Ishikawa (cell line): ENCODE data around the gene MRPS11.

Experiments used
- CEBPB ChIP-seq: IDR thresholded peaks from 2 replicates; pipeline ENCODE4 v1.6.1; 2012
- CREB1 ChIP-seq: IDR thresholded peaks from 2 replicates; pipeline ENCODE4 v1.6.1; 2012; ENCODE audit warnings: low read depth
- EGR1 ChIP-seq: IDR thresholded peaks from 2 replicates; pipeline ENCODE4 v1.6.1; 2012
- EP300 ChIP-seq: IDR thresholded peaks from 2 replicates; pipeline ENCODE4 v1.6.1; 2012; ENCODE audit warnings: borderline replicate concordance
- FOXM1 ChIP-seq: IDR thresholded peaks from 2 replicates; pipeline ENCODE4 v1.6.1; 2012; ENCODE audit warnings: low read depth, borderline replicate concordance
- NFIC ChIP-seq: IDR thresholded peaks from 2 replicates; pipeline ENCODE4 v1.6.1; 2012
- RAD21 ChIP-seq: IDR thresholded peaks from 2 replicates; pipeline ENCODE4 v1.6.1; 2012; ENCODE audit warnings: low read depth
- TAF1 ChIP-seq: IDR thresholded peaks from 2 replicates; pipeline ENCODE4 v1.6.1; 2012; ENCODE audit warnings: low read depth, mild to moderate bottlenecking
- TCF12 ChIP-seq: IDR thresholded peaks from 2 replicates; pipeline ENCODE4 v1.6.1; 2012; ENCODE audit warnings: low read depth
- TEAD4 ChIP-seq: IDR thresholded peaks from 2 replicates; pipeline ENCODE4 v1.6.1; 2012
- YY1 ChIP-seq: IDR thresholded peaks from 2 replicates; pipeline ENCODE4 v1.6.1; 2012; ENCODE audit warnings: low read depth
- ZBTB7A ChIP-seq: IDR thresholded peaks from 2 replicates; pipeline ENCODE4 v1.6.1; 2012; ENCODE audit warnings: low read depth
- TF ChIP-seq, protein P1 (sequence below): IDR thresholded peaks from 2 replicates; pipeline ENCODE4 v1.6.1; 2012
- TF ChIP-seq, protein P2 (sequence below): IDR thresholded peaks from 2 replicates; pipeline ENCODE4 v1.6.1; 2012
- TF ChIP-seq, protein P3 (sequence below): IDR thresholded peaks from 2 replicates; pipeline ENCODE4 v1.6.1; 2012; ENCODE audit warnings: low read depth, mild to moderate bottlenecking

The MRPS11 gene

DNA sequence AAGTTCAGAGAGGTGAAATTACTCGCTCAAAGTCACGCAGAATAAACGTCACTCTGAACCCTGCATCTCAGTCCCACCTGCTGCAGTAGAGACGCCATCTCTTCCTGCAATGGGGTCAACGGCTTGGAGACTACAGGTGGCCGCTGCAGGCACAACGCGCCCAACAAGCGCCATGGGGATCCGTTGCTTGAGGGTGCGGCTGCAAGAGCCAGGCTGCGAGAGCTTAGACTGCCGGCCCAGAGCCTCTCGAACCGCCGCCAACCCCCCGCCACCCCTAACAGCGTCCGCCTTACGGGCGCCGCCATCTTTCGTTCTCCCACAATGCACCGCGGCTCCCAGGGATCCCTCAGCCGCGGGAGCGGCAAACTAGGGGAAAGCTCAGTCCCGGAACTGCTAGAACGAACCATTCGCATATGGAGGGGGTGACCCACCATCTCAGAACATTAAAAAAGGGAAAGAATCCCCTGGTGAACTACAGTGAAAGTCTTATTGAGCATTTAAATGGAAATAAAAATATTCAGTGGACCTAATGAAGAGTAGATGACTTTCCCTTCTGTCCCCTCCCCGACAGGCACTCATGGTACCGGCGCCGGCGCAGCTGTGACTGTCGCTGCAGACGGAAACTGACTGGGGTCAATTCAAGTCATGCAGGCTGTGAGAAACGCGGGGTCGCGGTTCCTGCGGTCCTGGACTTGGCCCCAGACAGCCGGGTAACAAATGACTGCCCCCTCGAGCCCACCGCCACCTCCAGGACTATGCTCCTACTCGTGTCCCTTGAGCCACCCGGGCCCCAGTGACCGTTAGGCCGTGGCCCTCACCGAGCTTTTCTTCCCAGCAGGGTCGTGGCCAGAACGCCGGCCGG lies at the start of gene MRPS11, which contains the start of gene MRPL46:
Gene MRPS11, plus strand, starts transcription at position 636 of the 862 bp plus-strand sequence. Its CDS starts 10 bp downstream, at position 646.
Gene MRPL46, minus strand, starts transcription at position 316 of the 862 bp plus-strand sequence. Its CDS starts 11 bp downstream, at position 305.
- TF ChIP-seq CREB1 (peak; percentile 61), CEBPB (no peak), NFIC (no peak; the same call in 1 of the 2 replicates), FOXM1 (0 out of 2 replicates have a peak, but pooled peaks have one; percentile 29), EP300 (peak; percentile 63; the same call in 1 of the 2 replicates), TCF12 (peak; percentile 45; the same call in 1 of the 2 replicates), RAD21 (no peak), TEAD4 (no peak), ZBTB7A (no peak), TAF1 (peak; percentile 96), YY1 (peak; percentile 99), EGR1 (peak; percentile 66)
- TF ChIP-seq, protein P1, sequence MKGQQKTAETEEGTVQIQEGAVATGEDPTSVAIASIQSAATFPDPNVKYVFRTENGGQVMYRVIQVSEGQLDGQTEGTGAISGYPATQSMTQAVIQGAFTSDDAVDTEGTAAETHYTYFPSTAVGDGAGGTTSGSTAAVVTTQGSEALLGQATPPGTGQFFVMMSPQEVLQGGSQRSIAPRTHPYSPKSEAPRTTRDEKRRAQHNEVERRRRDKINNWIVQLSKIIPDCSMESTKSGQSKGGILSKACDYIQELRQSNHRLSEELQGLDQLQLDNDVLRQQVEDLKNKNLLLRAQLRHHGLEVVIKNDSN: no peak
- TF ChIP-seq, protein P2, sequence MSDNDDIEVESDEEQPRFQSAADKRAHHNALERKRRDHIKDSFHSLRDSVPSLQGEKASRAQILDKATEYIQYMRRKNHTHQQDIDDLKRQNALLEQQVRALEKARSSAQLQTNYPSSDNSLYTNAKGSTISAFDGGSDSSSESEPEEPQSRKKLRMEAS: peak; percentile 74
- TF ChIP-seq, protein P3, sequence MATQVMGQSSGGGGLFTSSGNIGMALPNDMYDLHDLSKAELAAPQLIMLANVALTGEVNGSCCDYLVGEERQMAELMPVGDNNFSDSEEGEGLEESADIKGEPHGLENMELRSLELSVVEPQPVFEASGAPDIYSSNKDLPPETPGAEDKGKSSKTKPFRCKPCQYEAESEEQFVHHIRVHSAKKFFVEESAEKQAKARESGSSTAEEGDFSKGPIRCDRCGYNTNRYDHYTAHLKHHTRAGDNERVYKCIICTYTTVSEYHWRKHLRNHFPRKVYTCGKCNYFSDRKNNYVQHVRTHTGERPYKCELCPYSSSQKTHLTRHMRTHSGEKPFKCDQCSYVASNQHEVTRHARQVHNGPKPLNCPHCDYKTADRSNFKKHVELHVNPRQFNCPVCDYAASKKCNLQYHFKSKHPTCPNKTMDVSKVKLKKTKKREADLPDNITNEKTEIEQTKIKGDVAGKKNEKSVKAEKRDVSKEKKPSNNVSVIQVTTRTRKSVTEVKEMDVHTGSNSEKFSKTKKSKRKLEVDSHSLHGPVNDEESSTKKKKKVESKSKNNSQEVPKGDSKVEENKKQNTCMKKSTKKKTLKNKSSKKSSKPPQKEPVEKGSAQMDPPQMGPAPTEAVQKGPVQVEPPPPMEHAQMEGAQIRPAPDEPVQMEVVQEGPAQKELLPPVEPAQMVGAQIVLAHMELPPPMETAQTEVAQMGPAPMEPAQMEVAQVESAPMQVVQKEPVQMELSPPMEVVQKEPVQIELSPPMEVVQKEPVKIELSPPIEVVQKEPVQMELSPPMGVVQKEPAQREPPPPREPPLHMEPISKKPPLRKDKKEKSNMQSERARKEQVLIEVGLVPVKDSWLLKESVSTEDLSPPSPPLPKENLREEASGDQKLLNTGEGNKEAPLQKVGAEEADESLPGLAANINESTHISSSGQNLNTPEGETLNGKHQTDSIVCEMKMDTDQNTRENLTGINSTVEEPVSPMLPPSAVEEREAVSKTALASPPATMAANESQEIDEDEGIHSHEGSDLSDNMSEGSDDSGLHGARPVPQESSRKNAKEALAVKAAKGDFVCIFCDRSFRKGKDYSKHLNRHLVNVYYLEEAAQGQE: no peak

DNA sequence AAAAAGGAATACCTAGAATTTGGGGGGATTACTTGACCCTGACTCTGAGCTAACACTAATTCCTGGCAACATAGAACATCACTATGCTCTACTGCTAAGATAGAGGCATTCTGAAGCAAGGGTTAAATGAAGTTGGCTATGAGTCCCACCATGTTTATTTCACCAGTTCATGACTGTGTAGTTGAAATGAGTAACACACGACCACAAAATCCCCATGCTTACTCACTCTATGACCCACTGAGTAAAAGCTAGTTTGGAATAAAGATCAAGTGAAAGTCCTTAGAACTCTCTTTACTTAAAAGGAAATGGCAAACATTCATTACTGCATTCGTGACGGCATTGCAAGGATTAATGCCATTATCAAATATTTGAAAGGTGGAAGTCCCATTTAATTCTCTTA lies 47.7 kb upstream of the MRPS11 start:
- TF ChIP-seq, protein P2: no peak
- TF ChIP-seq ZBTB7A (no peak), YY1 (no peak), CREB1 (no peak), TAF1 (no peak), CEBPB (no peak), TCF12 (no peak)
- TF ChIP-seq, protein P1: no peak

DNA sequence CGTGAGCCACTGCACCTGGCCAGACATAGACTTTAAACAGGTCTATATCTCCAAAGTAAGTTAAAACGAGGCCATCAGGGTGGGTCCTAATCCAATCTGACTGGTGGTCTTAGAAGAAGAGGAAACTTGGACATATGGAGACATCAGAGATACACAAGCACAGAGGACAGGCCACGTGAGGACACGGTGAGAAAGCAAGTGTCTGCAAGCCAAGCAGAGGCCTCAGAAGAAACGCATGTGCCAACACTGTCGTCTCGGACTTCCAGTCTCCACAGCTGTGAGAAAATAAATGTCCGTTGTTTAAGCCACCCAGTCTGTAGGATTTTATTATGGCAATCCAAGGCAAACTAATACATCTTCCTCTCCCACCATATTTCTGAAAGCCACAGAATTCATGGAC lies 44.2 kb upstream of the MRPS11 start:
- TF ChIP-seq RAD21 (no peak), TCF12 (no peak), CEBPB (no peak), NFIC (no peak), TEAD4 (no peak), TAF1 (no peak), YY1 (no peak), FOXM1 (no peak), EP300 (no peak)
- TF ChIP-seq, protein P2: no peak
- TF ChIP-seq, protein P3: no peak

DNA sequence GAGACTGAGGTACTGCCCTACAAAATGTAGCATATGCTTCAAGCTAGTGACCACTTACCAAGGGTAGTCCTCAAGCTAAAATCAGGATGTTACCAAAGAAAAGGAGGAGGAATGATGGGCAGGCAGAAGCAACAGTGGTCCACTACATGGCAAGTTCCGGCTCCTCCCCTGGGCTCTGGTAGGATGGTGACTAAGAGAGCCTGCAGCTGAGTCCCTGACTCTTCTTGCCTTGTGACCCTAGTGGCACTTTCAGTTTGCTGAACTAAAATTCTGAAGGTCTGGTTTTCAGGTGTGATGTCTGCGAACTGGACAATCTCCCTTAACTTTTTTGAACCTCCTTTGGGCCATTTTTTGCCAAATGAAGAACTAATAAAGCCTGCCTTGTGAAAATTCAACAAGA lies 41.2 kb upstream of the MRPS11 start:
- TF ChIP-seq ZBTB7A (no peak), CREB1 (no peak), RAD21 (no peak), YY1 (no peak), NFIC (no peak), EP300 (no peak), TAF1 (no peak), TCF12 (no peak), TEAD4 (no peak)
- TF ChIP-seq, protein P2: no peak

DNA sequence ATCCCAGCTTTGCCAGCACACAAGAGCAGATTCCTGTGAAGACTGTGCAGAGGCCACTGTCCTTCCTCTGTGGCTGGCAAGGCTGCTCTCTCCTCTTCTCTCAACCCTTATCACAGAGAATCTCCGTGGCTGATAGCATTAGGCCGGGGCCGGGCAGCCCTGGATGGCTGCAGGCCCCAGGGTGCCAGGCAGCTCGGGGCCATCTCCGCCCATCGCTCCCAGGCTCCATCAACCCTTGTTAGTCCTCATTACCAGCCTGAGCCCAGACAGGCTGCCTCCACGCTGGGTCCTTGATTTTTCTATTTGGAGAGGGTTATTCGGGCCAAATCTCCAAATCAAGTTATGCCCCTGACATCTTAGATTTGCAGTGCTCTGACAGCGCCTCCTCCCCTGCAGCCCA lies 39.5 kb upstream of the MRPS11 start:
- no peak for TF ChIP-seq YY1
- TF ChIP-seq, protein P3: no peak
